ENCODE results near the gene UBE3B. TPM values are rescaled to one million over a fixed set of nuclear protein-coding genes. Genes with fewer than 3 reads are reported as not detected.

Gene UBE3B
- total RNA-seq, 1 experiment from 2014 or later = 48.6 TPM

- Mint-ChIP-seq H3K9me3 (ENCODE audit: low read depth, unreplicated experiment) (no peaks in the 10 kb centered on the region), H3K4me3 (ENCODE audit: low read depth, unreplicated experiment) (no peak overlapping the region), H3K36me3 (ENCODE audit: insufficient read depth, unreplicated experiment) (peaks cover 24% of the 10 kb centered on the region), H3K27me3 (ENCODE audit: unreplicated experiment) (no peaks in the 10 kb centered on the region), H3K27ac (ENCODE audit: unreplicated experiment) (no peak overlapping the region), H3K4me1 (ENCODE audit: low read depth, unreplicated experiment) (no peaks in the 10 kb centered on the region)
- no peak for TF ChIP-seq CTCF (IDR thresholded peaks at IDR 0.05; ENCODE audit: unreplicated experiment)
- BruUV-seq (replicated peaks) = no TSS peak
- no peak for DNase-seq
- intact Hi-C loops (cut with micrococcal nuclease; ENCODE audit: unreplicated experiment) = no loop called here
- CTCF ChIA-PET = no interaction called here
Observed at GRCh38 chr12:109501299-109501698, 23.9 kb downstream of the UBE3B start.

- BruUV-seq (replicated peaks) = no TSS peak
- CTCF ChIA-PET = no interaction called here
Observed at GRCh38 chr12:109502332-109502731, 24.9 kb downstream of the UBE3B start.

GRCh38 chr12:109503611-109504010, 26.2 kb downstream of the UBE3B start:
- Mint-ChIP-seq H3K4me3 (ENCODE audit: low read depth, unreplicated experiment) (no peak overlapping the region), H3K4me1 (ENCODE audit: low read depth, unreplicated experiment) (no peaks in the 10 kb centered on the region), H3K9me3 (ENCODE audit: low read depth, unreplicated experiment) (no peaks in the 10 kb centered on the region), H3K27me3 (ENCODE audit: unreplicated experiment) (no peaks in the 10 kb centered on the region), H3K36me3 (ENCODE audit: insufficient read depth, unreplicated experiment) (peaks cover 24% of the 10 kb centered on the region), H3K27ac (ENCODE audit: unreplicated experiment) (no peak overlapping the region)
- CTCF ChIA-PET = no interaction called here
- TF ChIP-seq CTCF (IDR thresholded peaks at IDR 0.05; ENCODE audit: unreplicated experiment) = no peak
- BruUV-seq (replicated peaks) = no TSS peak
- intact Hi-C loops (cut with micrococcal nuclease; ENCODE audit: unreplicated experiment) = no loop called here
- no peak for DNase-seq

More at GRCh38 chr12:109502332-109502731, 24.9 kb downstream of the UBE3B start:
- Mint-ChIP-seq H3K27ac (ENCODE audit: unreplicated experiment) (no peak overlapping the region), H3K4me3 (ENCODE audit: low read depth, unreplicated experiment) (no peak overlapping the region), H3K9me3 (ENCODE audit: low read depth, unreplicated experiment) (no peaks in the 10 kb centered on the region), H3K27me3 (ENCODE audit: unreplicated experiment) (no peaks in the 10 kb centered on the region), H3K36me3 (ENCODE audit: insufficient read depth, unreplicated experiment) (peaks cover 24% of the 10 kb centered on the region), H3K4me1 (ENCODE audit: low read depth, unreplicated experiment) (no peaks in the 10 kb centered on the region)
- intact Hi-C loops (cut with micrococcal nuclease; ENCODE audit: unreplicated experiment) = no loop called here
- no peak for DNase-seq
- TF ChIP-seq CTCF (IDR thresholded peaks at IDR 0.05; ENCODE audit: unreplicated experiment) = no peak

- BruUV-seq (replicated peaks) = no TSS peak
- Mint-ChIP-seq H3K27me3 (ENCODE audit: unreplicated experiment) (no peaks in the 10 kb centered on the region), H3K4me1 (ENCODE audit: low read depth, unreplicated experiment) (no peaks in the 10 kb centered on the region), H3K27ac (ENCODE audit: unreplicated experiment) (no peak overlapping the region), H3K9me3 (ENCODE audit: low read depth, unreplicated experiment) (no peaks in the 10 kb centered on the region), H3K4me3 (ENCODE audit: low read depth, unreplicated experiment) (no peak overlapping the region), H3K36me3 (ENCODE audit: insufficient read depth, unreplicated experiment) (peaks cover 24% of the 10 kb centered on the region)
- TF ChIP-seq CTCF (IDR thresholded peaks at IDR 0.05; ENCODE audit: unreplicated experiment) = no peak
- CTCF ChIA-PET = no interaction called here
- no peak for DNase-seq
- intact Hi-C loops (cut with micrococcal nuclease; ENCODE audit: unreplicated experiment) = no loop called here
Observed at GRCh38 chr12:109504068-109504467, 26.6 kb downstream of the UBE3B start.

Measured in Calu3 (cell line).